HG03066 (cell line): ENCODE measurements around the gene FBRSL1.

Experiments used
- ATAC-seq: cut with Tn5 transposase; IDR thresholded peaks from one replicate; pipeline ENCODE4 v1.9.1; 2021; ENCODE audit warnings: low read depth; ENCODE audit not compliant: unreplicated experiment

FBRSL1 gene

GRCh38 chr12:132537836-132538662, 48.1 kb downstream of the FBRSL1 start:
- no peak for ATAC-seq

GRCh38 chr12:132538663-132538990, 48.7 kb downstream of the FBRSL1 start:
- ATAC-seq: no peak

- ATAC-seq: no peak
These were observed 49.2 kb downstream of the FBRSL1 start for GRCh38 chr12:132539016-132539773.

- ATAC-seq: no peak
These were observed 50.5 kb downstream of the FBRSL1 start for GRCh38 chr12:132540436-132540835.

GRCh38 chr12:132541200-132541599, 51.2 kb downstream of the FBRSL1 start:
- ATAC-seq: no peak

GRCh38 chr12:132541996-132542395, 52.0 kb downstream of the FBRSL1 start:
- no peak for ATAC-seq

- ATAC-seq: no peak
These were observed 52.7 kb downstream of the FBRSL1 start for GRCh38 chr12:132542661-132543060.

GRCh38 chr12:132543298-132544079, 53.5 kb downstream of the FBRSL1 start:
- ATAC-seq: no peak

GRCh38 chr12:132544080-132544397, 54.1 kb downstream of the FBRSL1 start:
- ATAC-seq: no peak

- ATAC-seq: no peak
These were observed 54.5 kb downstream of the FBRSL1 start for GRCh38 chr12:132544498-132544897.

GRCh38 chr12:132545164-132545953, 55.4 kb downstream of the FBRSL1 start:
- no peak for ATAC-seq

GRCh38 chr12:132545955-132546354, 56.0 kb downstream of the FBRSL1 start:
- no peak for ATAC-seq

- no peak for ATAC-seq
These were observed 56.7 kb downstream of the FBRSL1 start for GRCh38 chr12:132546647-132547046.

GRCh38 chr12:132547205-132547740, 57.3 kb downstream of the FBRSL1 start:
- ATAC-seq: no peak

- no peak for ATAC-seq
These were observed 58.6 kb downstream of the FBRSL1 start for GRCh38 chr12:132548430-132549058.

GRCh38 chr12:132549059-132549458, 59.1 kb downstream of the FBRSL1 start:
- no peak for ATAC-seq

GRCh38 chr12:132550014-132550802, 60.3 kb downstream of the FBRSL1 start:
- no peak for ATAC-seq

- no peak for ATAC-seq
These were observed 61.1 kb downstream of the FBRSL1 start for GRCh38 chr12:132550830-132551640.
